ENCODE measurements around the gene SHOC2. TPM values are rescaled to one million over a fixed set of nuclear protein-coding genes. Genes with fewer than 3 reads are reported as not detected.

Gene SHOC2
- polyA plus RNA-seq, 1 donor from 2014 or later = 46.0 TPM

- Histone ChIP-seq H3K4me3 (ENCODE audit: low read length) (no peak overlapping the region), H3K9me2 (ENCODE audit: insufficient read depth, low read length) (no peaks in the 10 kb centered on the region), H4K20me1 (ENCODE audit: insufficient read depth) (no peaks in the 10 kb centered on the region), H3K27ac (ENCODE audit: low read length) (no peak overlapping the region), H3F3A (ENCODE audit: insufficient read depth, low read length, poor library complexity, severe bottlenecking) (no peaks in the 10 kb centered on the region), H3K9me3 (ENCODE audit: low read length) (no peaks in the 10 kb centered on the region), H2AFZ (ENCODE audit: low read depth, low read length) (no peak overlapping the region), H3K4me2 (ENCODE audit: low read length) (no peak overlapping the region), H3K9ac (ENCODE audit: low read length) (no peak overlapping the region), H3K36me3 (ENCODE audit: insufficient read depth, low read length) (no peaks in the 10 kb centered on the region), H3K79me2 (replicated peaks; ENCODE audit: insufficient read depth, low read length) (peaks cover 54% of the 10 kb centered on the region), H3K27me3 (ENCODE audit: insufficient read depth, low read depth, low read length) (no peaks in the 10 kb centered on the region)
- TF ChIP-seq POLR2AphosphoS5 (IDR thresholded peaks at IDR 0.05) (no peak), TAF1 (IDR thresholded peaks at IDR 0.05; ENCODE audit: low read depth) (no peak), SMC3 (conservative IDR thresholded peaks at IDR 0.05; ENCODE audit: poor library complexity) (no peak)
Measured at GRCh38 chr10:110960333-110960712, 40.9 kb downstream of the SHOC2 start.

GRCh38 chr10:110962443-110962842 lies 43.0 kb downstream of the SHOC2 start:
- H3K79me2 ChIP-seq (replicated peaks; ENCODE audit: insufficient read depth, low read length) = peaks cover 66% of the 10 kb centered on the region
- H2AFZ ChIP-seq (ENCODE audit: low read depth, low read length) = no peak overlapping the region
- no peak overlapping the region for H3K9ac ChIP-seq (ENCODE audit: low read length)
- no peaks in the 10 kb centered on the region for H3K9me2 ChIP-seq (ENCODE audit: insufficient read depth, low read length)
- no peak overlapping the region for H3K4me2 ChIP-seq (ENCODE audit: low read length)
- no peaks in the 10 kb centered on the region for H3K36me3 ChIP-seq (ENCODE audit: insufficient read depth, low read length)
- no peaks in the 10 kb centered on the region for H3K9me3 ChIP-seq (ENCODE audit: low read length)
- no peak overlapping the region for H3K4me3 ChIP-seq (ENCODE audit: low read length)
- TF ChIP-seq SMC3 (conservative IDR thresholded peaks at IDR 0.05; ENCODE audit: poor library complexity) (no peak), EP300 (conservative IDR thresholded peaks at IDR 0.05; ENCODE audit: poor library complexity, severe bottlenecking) (no peak), TAF1 (IDR thresholded peaks at IDR 0.05; ENCODE audit: low read depth) (no peak), POLR2AphosphoS5 (IDR thresholded peaks at IDR 0.05) (no peak), CTCF (IDR thresholded peaks at IDR 0.05; ENCODE audit: poor library complexity, severe bottlenecking) (no peak), EZH2 (IDR thresholded peaks at IDR 0.05; ENCODE audit: borderline replicate concordance, insufficient read depth, low read length, poor library complexity, severe bottlenecking) (no peak), RAD21 (conservative IDR thresholded peaks at IDR 0.05) (no peak), MXI1 (conservative IDR thresholded peaks at IDR 0.05; ENCODE audit: poor library complexity, severe bottlenecking) (no peak)
- TF ChIP-seq, protein P1, sequence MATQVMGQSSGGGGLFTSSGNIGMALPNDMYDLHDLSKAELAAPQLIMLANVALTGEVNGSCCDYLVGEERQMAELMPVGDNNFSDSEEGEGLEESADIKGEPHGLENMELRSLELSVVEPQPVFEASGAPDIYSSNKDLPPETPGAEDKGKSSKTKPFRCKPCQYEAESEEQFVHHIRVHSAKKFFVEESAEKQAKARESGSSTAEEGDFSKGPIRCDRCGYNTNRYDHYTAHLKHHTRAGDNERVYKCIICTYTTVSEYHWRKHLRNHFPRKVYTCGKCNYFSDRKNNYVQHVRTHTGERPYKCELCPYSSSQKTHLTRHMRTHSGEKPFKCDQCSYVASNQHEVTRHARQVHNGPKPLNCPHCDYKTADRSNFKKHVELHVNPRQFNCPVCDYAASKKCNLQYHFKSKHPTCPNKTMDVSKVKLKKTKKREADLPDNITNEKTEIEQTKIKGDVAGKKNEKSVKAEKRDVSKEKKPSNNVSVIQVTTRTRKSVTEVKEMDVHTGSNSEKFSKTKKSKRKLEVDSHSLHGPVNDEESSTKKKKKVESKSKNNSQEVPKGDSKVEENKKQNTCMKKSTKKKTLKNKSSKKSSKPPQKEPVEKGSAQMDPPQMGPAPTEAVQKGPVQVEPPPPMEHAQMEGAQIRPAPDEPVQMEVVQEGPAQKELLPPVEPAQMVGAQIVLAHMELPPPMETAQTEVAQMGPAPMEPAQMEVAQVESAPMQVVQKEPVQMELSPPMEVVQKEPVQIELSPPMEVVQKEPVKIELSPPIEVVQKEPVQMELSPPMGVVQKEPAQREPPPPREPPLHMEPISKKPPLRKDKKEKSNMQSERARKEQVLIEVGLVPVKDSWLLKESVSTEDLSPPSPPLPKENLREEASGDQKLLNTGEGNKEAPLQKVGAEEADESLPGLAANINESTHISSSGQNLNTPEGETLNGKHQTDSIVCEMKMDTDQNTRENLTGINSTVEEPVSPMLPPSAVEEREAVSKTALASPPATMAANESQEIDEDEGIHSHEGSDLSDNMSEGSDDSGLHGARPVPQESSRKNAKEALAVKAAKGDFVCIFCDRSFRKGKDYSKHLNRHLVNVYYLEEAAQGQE (IDR thresholded peaks at IDR 0.05; ENCODE audit: borderline replicate concordance) = no peak
- no peaks in the 10 kb centered on the region for H3K27me3 ChIP-seq (ENCODE audit: insufficient read depth, low read depth, low read length)
- H4K20me1 ChIP-seq (ENCODE audit: insufficient read depth) = no peaks in the 10 kb centered on the region
- no peaks in the 10 kb centered on the region for H3F3A ChIP-seq (ENCODE audit: insufficient read depth, low read length, poor library complexity, severe bottlenecking)
- no peak overlapping the region for H3K27ac ChIP-seq (ENCODE audit: low read length)

DNA sequence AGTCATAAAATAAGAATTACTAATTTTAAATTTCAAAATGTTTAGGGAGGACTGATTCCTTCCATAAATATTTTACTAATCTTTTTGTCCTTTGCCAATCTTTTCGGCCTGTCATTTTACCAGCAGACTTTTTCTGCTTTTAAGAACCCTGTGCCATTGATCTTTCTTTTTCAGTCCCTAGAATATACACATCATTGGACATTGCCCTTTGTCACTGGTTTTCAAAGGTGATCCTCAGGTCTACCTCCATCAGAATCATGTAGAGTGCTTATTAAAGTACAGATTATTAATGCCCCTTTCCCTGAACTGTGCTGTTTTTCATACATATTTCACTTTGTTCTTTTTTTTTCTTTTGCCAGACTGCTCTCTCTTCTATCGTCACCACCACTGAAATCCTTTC lies 43.8 kb downstream of the SHOC2 start:
- Histone ChIP-seq H2AFZ (ENCODE audit: low read depth, low read length) (no peak overlapping the region), H3K79me2 (replicated peaks; ENCODE audit: insufficient read depth, low read length) (peaks cover 73% of the 10 kb centered on the region), H3F3A (ENCODE audit: insufficient read depth, low read length, poor library complexity, severe bottlenecking) (no peaks in the 10 kb centered on the region), H3K9me3 (ENCODE audit: low read length) (no peaks in the 10 kb centered on the region), H3K9ac (ENCODE audit: low read length) (no peak overlapping the region), H3K27ac (ENCODE audit: low read length) (no peak overlapping the region), H3K9me2 (ENCODE audit: insufficient read depth, low read length) (no peaks in the 10 kb centered on the region), H3K36me3 (ENCODE audit: insufficient read depth, low read length) (no peaks in the 10 kb centered on the region), H3K4me3 (ENCODE audit: low read length) (no peak overlapping the region), H3K4me2 (ENCODE audit: low read length) (no peak overlapping the region), H4K20me1 (ENCODE audit: insufficient read depth) (no peaks in the 10 kb centered on the region), H3K27me3 (ENCODE audit: insufficient read depth, low read depth, low read length) (no peaks in the 10 kb centered on the region)
- TF ChIP-seq EP300 (conservative IDR thresholded peaks at IDR 0.05; ENCODE audit: poor library complexity, severe bottlenecking) (no peak), TAF1 (IDR thresholded peaks at IDR 0.05; ENCODE audit: low read depth) (no peak), SMC3 (conservative IDR thresholded peaks at IDR 0.05; ENCODE audit: poor library complexity) (no peak), CTCF (IDR thresholded peaks at IDR 0.05; ENCODE audit: poor library complexity, severe bottlenecking) (no peak), POLR2AphosphoS5 (IDR thresholded peaks at IDR 0.05) (no peak), EZH2 (IDR thresholded peaks at IDR 0.05; ENCODE audit: borderline replicate concordance, insufficient read depth, low read length, poor library complexity, severe bottlenecking) (no peak), MXI1 (conservative IDR thresholded peaks at IDR 0.05; ENCODE audit: poor library complexity, severe bottlenecking) (no peak), RAD21 (conservative IDR thresholded peaks at IDR 0.05) (no peak)
- TF ChIP-seq, protein P1 (IDR thresholded peaks at IDR 0.05; ENCODE audit: borderline replicate concordance) = no peak
